ENCODE data around the gene EPHB2.

Gene EPHB2

DNA sequence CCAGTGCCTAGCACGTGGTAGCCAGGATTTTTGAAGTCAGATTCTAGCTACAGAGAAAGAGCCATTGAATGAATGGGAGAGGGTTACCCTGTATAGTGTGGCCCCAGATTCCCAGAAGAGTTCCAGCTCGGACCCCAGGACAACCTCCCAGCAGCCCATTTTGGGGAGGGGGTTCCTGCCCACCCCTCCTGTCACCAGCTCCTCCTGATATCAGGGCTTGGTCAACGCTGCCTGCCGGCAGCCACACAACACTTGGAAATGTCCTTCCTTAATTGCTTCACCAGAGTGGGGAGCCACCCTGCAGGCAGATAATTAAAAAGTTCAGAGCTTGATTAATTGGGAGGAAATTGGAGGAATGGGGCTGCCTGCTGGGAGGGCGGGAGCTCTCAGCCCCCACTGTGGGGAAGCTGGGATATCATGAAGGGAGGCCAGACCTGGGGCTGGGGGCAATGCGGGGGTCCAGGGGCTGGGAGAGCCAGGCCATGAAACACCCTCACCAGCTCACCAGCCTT is 141.6 kb downstream of the EPHB2 start:
- Histone ChIP-seq H3K27me3 (replicated peaks; ENCODE audit: insufficient read depth, low read length) (peaks cover 96% of the 10 kb centered on the region), H3K27ac (ENCODE audit: low read length) (no peak overlapping the region), H3K9me2 (replicated peaks; ENCODE audit: insufficient read depth, low read length) (no peaks in the 10 kb centered on the region), H3K4me3 (ENCODE audit: low read length) (no peak overlapping the region), H3K4me1 (ENCODE audit: low read length) (no peaks in the 10 kb centered on the region), H3K36me3 (replicated peaks; ENCODE audit: insufficient read depth, low read length) (no peaks in the 10 kb centered on the region), H2AFZ (ENCODE audit: low read length) (no peak overlapping the region), H3K4me2 (ENCODE audit: low read depth, low read length) (no peak overlapping the region), H3K9me3 (replicated peaks; ENCODE audit: insufficient read depth, low read length) (no peaks in the 10 kb centered on the region), H3F3A (ENCODE audit: insufficient read depth, low read length) (no peaks in the 10 kb centered on the region), H4K20me1 (ENCODE audit: insufficient read depth, low read length) (no peaks in the 10 kb centered on the region), H3K79me2 (ENCODE audit: low read length) (no peaks in the 10 kb centered on the region), H3K9ac (ENCODE audit: low read length) (no peak overlapping the region)
- DNase-seq, result no peak
- TF ChIP-seq EZH2 (optimal IDR thresholded peaks at IDR 0.05; ENCODE audit: low read depth, low read length), result no peak
- TF ChIP-seq, protein P1, sequence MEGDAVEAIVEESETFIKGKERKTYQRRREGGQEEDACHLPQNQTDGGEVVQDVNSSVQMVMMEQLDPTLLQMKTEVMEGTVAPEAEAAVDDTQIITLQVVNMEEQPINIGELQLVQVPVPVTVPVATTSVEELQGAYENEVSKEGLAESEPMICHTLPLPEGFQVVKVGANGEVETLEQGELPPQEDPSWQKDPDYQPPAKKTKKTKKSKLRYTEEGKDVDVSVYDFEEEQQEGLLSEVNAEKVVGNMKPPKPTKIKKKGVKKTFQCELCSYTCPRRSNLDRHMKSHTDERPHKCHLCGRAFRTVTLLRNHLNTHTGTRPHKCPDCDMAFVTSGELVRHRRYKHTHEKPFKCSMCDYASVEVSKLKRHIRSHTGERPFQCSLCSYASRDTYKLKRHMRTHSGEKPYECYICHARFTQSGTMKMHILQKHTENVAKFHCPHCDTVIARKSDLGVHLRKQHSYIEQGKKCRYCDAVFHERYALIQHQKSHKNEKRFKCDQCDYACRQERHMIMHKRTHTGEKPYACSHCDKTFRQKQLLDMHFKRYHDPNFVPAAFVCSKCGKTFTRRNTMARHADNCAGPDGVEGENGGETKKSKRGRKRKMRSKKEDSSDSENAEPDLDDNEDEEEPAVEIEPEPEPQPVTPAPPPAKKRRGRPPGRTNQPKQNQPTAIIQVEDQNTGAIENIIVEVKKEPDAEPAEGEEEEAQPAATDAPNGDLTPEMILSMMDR (IDR thresholded peaks at IDR 0.05; ENCODE audit: low read length), result no peak
- TF ChIP-seq EZH2phosphoT487 (IDR thresholded peaks at IDR 0.05; ENCODE audit: low read length), result no peak

DNA sequence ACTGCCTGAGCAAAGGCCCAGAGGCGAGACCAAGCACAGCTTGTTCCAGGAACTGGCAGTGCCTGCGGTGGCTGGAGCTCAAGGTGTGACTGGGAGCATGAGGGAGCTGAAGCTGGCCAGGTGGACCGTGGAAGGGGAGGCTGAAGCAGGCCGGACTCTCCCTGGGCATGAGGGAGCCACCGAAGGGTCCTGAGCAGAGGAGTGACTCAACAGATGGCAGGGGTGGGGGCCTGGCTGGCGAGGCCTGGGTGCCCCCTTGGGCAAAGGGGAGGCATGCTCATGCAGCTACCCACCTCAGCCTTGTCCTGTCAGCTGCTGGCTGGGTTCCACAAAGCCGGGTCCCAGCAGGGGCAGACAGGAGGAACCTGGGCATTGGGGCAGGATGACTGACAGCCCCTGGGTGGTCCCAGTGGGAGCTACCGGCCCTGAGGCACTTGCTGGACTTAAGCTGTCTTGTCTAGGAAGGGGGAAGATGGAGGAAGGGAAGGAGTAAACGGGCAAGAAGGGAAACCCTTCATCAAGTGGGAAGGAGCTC is 143.1 kb downstream of the EPHB2 start:
- no peak overlapping the region for H3K27ac ChIP-seq (ENCODE audit: low read length)
- H2AFZ ChIP-seq (ENCODE audit: low read length), result no peak overlapping the region
- H3K36me3 ChIP-seq (replicated peaks; ENCODE audit: insufficient read depth, low read length), result no peaks in the 10 kb centered on the region
- DNase-seq, result no peak
- no peak overlapping the region for H3K4me2 ChIP-seq (ENCODE audit: low read depth, low read length)
- no peak overlapping the region for H3K4me3 ChIP-seq (ENCODE audit: low read length)
- H3K27me3 ChIP-seq (replicated peaks; ENCODE audit: insufficient read depth, low read length), result peaks cover 97% of the 10 kb centered on the region
- H3K9ac ChIP-seq (ENCODE audit: low read length), result no peak overlapping the region
- no peaks in the 10 kb centered on the region for H3K9me3 ChIP-seq (replicated peaks; ENCODE audit: insufficient read depth, low read length)
- TF ChIP-seq EZH2 (optimal IDR thresholded peaks at IDR 0.05; ENCODE audit: low read depth, low read length) (no peak), EZH2phosphoT487 (IDR thresholded peaks at IDR 0.05; ENCODE audit: low read length) (no peak)
- TF ChIP-seq, protein P1 (IDR thresholded peaks at IDR 0.05; ENCODE audit: low read length), result no peak
- no peaks in the 10 kb centered on the region for H4K20me1 ChIP-seq (ENCODE audit: insufficient read depth, low read length)
- no peaks in the 10 kb centered on the region for H3K79me2 ChIP-seq (ENCODE audit: low read length)
- no peaks in the 10 kb centered on the region for H3F3A ChIP-seq (ENCODE audit: insufficient read depth, low read length)
- H3K9me2 ChIP-seq (replicated peaks; ENCODE audit: insufficient read depth, low read length), result no peaks in the 10 kb centered on the region
- H3K4me1 ChIP-seq (ENCODE audit: low read length), result no peaks in the 10 kb centered on the region

DNA sequence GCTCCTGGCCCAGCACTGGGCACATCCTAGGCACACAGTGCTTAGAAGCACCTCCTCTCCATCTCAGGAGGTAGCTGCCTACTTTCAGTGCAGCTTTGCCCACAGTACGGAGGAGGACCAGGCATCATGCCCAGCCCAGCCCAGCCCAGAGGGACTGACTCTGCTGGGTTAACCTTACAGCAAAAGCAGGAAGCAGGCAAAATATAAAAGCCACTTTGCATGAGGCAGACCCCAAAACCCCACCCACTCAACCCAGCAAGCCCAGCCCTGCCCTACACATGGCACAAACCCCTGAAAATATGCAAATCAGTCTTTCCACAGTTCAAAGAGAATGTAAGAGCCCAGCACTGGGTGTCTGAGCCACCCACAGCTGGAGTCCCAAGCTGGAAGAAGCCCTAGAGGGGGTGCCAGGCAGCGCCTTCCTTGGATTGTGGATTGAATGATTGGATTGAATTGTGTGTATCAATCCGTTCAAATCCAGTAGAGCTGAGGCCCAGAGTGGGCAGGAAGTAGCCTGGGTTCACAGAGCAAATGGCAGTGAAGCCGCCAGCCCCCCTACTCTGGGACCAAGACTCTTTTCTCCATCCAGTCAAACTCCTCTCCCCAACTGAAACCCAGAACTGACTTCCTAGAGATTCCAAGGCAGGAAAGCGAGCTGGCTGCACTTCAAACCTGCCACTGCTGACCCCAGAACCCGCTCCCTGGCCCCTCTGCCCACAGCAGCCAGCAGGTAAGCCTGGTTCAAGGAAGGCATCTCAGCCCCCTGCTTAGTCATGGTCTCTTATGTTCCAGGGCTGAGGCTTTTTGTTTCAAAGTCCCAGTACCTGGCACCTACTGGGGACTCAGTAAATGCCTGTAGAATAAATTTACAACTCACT is 144.3 kb downstream of the EPHB2 start:
- Histone ChIP-seq H3F3A (ENCODE audit: insufficient read depth, low read length) (no peaks in the 10 kb centered on the region), H3K36me3 (replicated peaks; ENCODE audit: insufficient read depth, low read length) (no peaks in the 10 kb centered on the region), H3K4me3 (ENCODE audit: low read length) (no peak overlapping the region), H3K79me2 (ENCODE audit: low read length) (no peaks in the 10 kb centered on the region), H3K9ac (ENCODE audit: low read length) (no peak overlapping the region), H3K27ac (ENCODE audit: low read length) (no peak overlapping the region), H3K27me3 (replicated peaks; ENCODE audit: insufficient read depth, low read length) (peaks cover 94% of the 10 kb centered on the region), H4K20me1 (ENCODE audit: insufficient read depth, low read length) (no peaks in the 10 kb centered on the region), H3K4me2 (ENCODE audit: low read depth, low read length) (no peak overlapping the region), H3K9me2 (replicated peaks; ENCODE audit: insufficient read depth, low read length) (no peaks in the 10 kb centered on the region), H3K9me3 (replicated peaks; ENCODE audit: insufficient read depth, low read length) (no peaks in the 10 kb centered on the region), H2AFZ (ENCODE audit: low read length) (no peak overlapping the region), H3K4me1 (ENCODE audit: low read length) (no peaks in the 10 kb centered on the region)
- TF ChIP-seq EZH2phosphoT487 (IDR thresholded peaks at IDR 0.05; ENCODE audit: low read length), result no peak
- TF ChIP-seq EZH2 (optimal IDR thresholded peaks at IDR 0.05; ENCODE audit: low read depth, low read length), result no peak
- TF ChIP-seq, protein P1 (IDR thresholded peaks at IDR 0.05; ENCODE audit: low read length), result no peak
- no peak for DNase-seq

Measured in MM.1S (cell line).